GM21619 (cell line): ENCODE results near the gene WWOX.
"Not testable (repeated sequence)": the region's sequence is repeated elsewhere in the genome, so short reads cannot be mapped to it uniquely, and the experiment has no call there.

ENCODE experiments used
- ATAC-seq: cut with Tn5 transposase; IDR thresholded peaks from one replicate; pipeline ENCODE4 v1.9.1; 2021; ENCODE audit not compliant: unreplicated experiment

The WWOX gene

GRCh38 chr16:78667675-78668074, 568.2 kb downstream of the WWOX start:
- no peak for ATAC-seq

GRCh38 chr16:78668393-78668792, 568.9 kb downstream of the WWOX start:
- no peak for ATAC-seq

GRCh38 chr16:78669994-78670393, 570.5 kb downstream of the WWOX start:
- no peak for ATAC-seq

- ATAC-seq = no peak
These were observed 573.5 kb downstream of the WWOX start for GRCh38 chr16:78672779-78673556.

GRCh38 chr16:78673884-78674283, 574.4 kb downstream of the WWOX start:
- no peak for ATAC-seq

- ATAC-seq = no peak
These were observed 575.9 kb downstream of the WWOX start for GRCh38 chr16:78675312-78675711.

- ATAC-seq = no peak
These were observed 576.7 kb downstream of the WWOX start for GRCh38 chr16:78675951-78676792.

GRCh38 chr16:78677181-78677731, 577.8 kb downstream of the WWOX start:
- ATAC-seq = no peak

- ATAC-seq = no peak
These were observed 580.1 kb downstream of the WWOX start for GRCh38 chr16:78679546-78679945.

- ATAC-seq = no peak
These were observed 582.3 kb downstream of the WWOX start for GRCh38 chr16:78681743-78682142.

- ATAC-seq = no peak
These were observed 584.7 kb downstream of the WWOX start for GRCh38 chr16:78684030-78684611.

GRCh38 chr16:78684655-78685375, 585.4 kb downstream of the WWOX start:
- no peak for ATAC-seq

GRCh38 chr16:78686601-78687000, 587.1 kb downstream of the WWOX start:
- ATAC-seq = no peak

- no peak for ATAC-seq
These were observed 589.6 kb downstream of the WWOX start for GRCh38 chr16:78689028-78689427.

GRCh38 chr16:78689536-78689935, 590.1 kb downstream of the WWOX start:
- no peak for ATAC-seq

- no peak for ATAC-seq
These were observed 591.1 kb downstream of the WWOX start for GRCh38 chr16:78690510-78690909.

- not testable (repeated sequence) for ATAC-seq
These were observed 592.3 kb downstream of the WWOX start for GRCh38 chr16:78691746-78692145.

GRCh38 chr16:78693496-78693895, 594.0 kb downstream of the WWOX start:
- ATAC-seq = no peak

GRCh38 chr16:78694414-78694813, 595.0 kb downstream of the WWOX start:
- no peak for ATAC-seq

- ATAC-seq = no peak
These were observed 595.9 kb downstream of the WWOX start for GRCh38 chr16:78695391-78695790.

- ATAC-seq = no peak
These were observed 597.3 kb downstream of the WWOX start for GRCh38 chr16:78696797-78697196.
